HG03060 (cell line): ENCODE data around the gene GPR31.
A peak's percentile ranks its signal among the peaks of the same experiment; 100 is the strongest.

Experiments
- ATAC-seq: cut with Tn5 transposase; IDR thresholded peaks from one replicate; pipeline ENCODE4 v1.9.1; 2021; ENCODE audit warnings: low read depth, moderate number of reproducible peaks; ENCODE audit not compliant: unreplicated experiment

The GPR31 gene

GRCh38 chr6:167121335-167121841 is 36.4 kb downstream of the GPR31 start:
- no peak for ATAC-seq

GRCh38 chr6:167120583-167120903 is 37.2 kb downstream of the GPR31 start:
- ATAC-seq: no peak

- no peak for ATAC-seq
These were observed 37.9 kb downstream of the GPR31 start for GRCh38 chr6:167119670-167120582.

GRCh38 chr6:167118839-167119238 is 38.9 kb downstream of the GPR31 start:
- no peak for ATAC-seq

- ATAC-seq: no peak
These were observed 39.8 kb downstream of the GPR31 start for GRCh38 chr6:167118006-167118405.

GRCh38 chr6:167116838-167117228 is 40.9 kb downstream of the GPR31 start:
- ATAC-seq: no peak

- no peak for ATAC-seq
These were observed 41.5 kb downstream of the GPR31 start for GRCh38 chr6:167116109-167116837.

- no peak for ATAC-seq
These were observed 42.7 kb downstream of the GPR31 start for GRCh38 chr6:167115054-167115453.

GRCh38 chr6:167113935-167114910 is 43.6 kb downstream of the GPR31 start:
- ATAC-seq: peak; percentile 72

- peak; percentile 45 for ATAC-seq
These were observed 44.6 kb downstream of the GPR31 start for GRCh38 chr6:167113047-167113754.

GRCh38 chr6:167112421-167112820 is 45.4 kb downstream of the GPR31 start:
- ATAC-seq: no peak

- ATAC-seq: no peak
These were observed 46.2 kb downstream of the GPR31 start for GRCh38 chr6:167111597-167111996.

- no peak for ATAC-seq
These were observed 48.1 kb downstream of the GPR31 start for GRCh38 chr6:167109651-167110050.

- no peak for ATAC-seq
These were observed 49.5 kb downstream of the GPR31 start for GRCh38 chr6:167108278-167108677.

GRCh38 chr6:167107787-167108186 is 50.0 kb downstream of the GPR31 start:
- no peak for ATAC-seq

GRCh38 chr6:167106406-167106805 is 51.4 kb downstream of the GPR31 start:
- no peak for ATAC-seq
